Stimulated activated CD8-positive, alpha-beta memory T cell treated with anti-CD3 and anti-CD28 coated beads, Interleukin-4, amount 100 ng/mL, for 4 hours (primary cell): ENCODE data around the gene PTPN13.

Experiments
- DNase-seq, 2 donors: peaks; one replicate each; pipeline ENCODE4 v3.0.0-alpha.2; 2020; ENCODE audit warnings: low read depth in 2 of 2, low spot score in 1 of 2

The PTPN13 gene

DNA sequence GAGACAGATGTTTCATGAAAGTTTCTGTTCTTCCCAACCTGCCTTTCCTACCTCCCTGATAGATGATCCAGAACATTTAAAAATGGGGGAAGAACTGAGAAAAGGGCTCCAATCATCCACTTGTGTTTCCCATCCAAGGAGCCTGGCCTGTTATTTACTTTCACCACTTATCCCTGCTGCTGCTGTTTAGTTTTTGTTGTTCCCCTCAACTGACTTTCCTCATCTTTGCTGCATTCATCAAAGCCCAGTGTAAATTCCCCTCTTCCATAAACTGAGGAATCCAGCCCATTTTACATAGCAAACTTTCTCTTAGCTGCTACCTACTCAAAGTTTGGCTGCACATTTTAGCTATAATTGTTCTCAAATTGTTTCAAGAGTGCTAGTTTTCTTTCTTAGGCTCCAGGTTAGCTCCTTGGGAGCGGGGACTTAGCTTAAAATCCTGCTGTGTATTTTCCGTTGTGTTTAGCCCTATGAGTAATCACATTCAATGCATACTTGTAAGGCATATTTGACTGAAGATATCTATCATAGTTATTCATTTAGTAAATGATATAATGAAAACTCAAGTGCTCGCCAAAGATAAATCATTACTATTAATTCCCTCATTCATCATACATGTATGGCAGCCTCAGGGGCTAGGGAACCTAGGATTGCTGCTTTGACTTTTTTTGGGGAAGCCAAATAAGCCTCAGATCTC is 1.4 kb upstream of the PTPN13 start:
- DNase-seq, result no peak

DNA sequence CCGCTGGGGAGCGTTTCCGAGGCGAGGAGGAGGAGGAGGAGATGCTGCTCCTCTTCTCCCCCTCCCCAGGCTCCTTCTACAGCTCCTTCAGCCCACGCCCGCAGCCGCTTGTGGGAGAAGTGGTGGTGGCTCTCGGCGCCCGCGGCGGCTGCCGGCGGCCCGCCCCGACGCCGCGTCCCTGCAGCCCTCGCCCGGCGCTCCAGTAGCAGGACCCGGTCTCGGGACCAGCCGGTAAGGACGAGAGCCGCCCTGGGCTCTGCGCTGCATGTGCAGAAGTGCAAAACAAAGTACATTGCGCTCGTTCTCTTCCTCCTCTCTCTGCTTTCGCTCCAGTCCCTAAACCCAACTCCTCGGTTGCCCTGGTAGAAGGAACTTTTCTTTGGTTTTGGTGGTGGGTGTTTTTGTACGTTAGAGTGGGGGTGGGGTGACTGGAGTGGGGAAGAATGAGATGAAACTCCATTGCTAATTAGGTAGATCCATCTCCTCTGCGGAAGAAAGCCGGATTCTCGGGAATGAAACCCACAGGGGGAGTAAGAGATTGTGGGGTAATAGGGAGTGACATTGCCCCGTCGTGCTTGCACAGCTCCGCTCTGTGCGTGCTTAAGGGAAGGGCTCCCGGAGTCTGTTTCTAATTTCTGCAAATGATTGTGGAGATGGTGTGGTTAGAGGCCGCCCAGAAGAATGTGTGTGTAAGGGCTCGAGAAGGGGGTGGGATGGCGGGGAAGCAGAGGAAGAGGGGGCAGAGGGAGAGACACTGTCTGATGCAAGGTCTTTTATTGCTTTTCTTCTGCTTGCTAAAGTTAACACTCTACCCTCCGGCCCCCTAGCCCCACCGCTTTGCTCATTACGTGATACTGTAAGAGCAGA is 677 bp downstream of the PTPN13 start:
- DNase-seq, result no peak

DNA sequence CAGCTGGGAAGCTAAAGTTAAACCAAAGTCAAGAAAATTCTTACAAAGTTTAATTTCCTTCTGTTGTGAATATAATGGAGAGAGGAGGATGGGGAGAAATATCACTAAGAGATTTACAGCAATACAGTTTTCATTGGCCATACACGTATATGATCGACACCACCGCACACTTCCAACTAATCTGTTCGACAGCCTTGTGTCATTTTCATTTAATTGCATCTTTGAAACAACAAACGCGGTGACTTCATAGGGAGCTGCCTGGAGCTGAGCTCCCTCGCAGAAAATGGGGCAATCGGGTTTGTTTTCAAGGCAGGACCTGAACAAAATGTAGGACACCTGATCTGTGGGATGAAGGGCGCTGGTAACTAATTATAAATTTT is 1.3 kb downstream of the PTPN13 start:
- DNase-seq, result no peak

DNA sequence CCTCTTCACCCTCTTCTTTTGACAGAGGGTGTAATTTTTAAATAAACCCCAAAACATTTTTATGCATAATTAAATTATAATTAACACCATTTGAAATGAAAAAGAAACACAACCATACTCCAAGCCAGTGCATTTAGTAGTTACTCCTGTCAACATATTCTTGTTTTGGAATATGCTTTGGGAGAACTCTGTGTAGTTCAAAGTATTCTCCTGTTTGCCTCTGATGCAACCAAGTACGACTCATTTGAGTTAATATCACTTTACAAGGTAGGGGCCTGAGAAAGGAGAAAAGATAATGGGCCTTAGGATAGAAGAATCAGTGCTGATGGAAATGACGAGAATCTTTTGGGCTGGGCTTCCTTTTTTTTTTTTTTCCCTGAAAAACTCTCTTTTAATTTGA is 2.7 kb downstream of the PTPN13 start:
- DNase-seq, result no peak

DNA sequence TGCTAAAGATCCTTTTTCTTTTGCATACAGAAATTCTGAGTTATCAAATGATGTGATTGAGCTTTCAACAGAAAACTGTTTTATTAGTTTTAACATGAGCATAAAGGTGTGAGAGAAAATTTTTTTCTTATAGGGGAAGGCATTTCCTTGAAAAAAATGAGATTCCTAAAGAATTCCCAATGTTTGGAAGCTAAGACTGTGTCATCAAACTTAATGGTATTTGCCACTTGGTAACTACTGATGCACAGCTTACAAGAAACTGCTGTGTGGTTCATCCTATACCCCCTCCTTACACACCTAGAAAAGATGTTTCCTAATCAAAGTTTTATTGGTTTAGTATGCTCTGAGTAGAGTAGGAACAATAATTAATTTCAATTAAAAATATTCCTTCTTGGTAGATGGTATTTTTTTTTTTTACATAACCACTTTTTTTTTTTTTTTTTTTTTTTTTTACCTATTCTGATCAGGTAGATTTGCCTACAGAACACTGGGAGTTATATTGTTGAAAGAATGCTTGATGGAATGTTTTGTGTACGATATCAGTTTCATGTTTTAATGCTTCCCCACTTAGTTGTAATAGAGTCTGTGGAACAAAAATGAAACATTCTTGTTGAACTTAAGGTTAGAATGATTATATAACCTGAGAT is 6.0 kb downstream of the PTPN13 start:
- DNase-seq, result no peak

DNA sequence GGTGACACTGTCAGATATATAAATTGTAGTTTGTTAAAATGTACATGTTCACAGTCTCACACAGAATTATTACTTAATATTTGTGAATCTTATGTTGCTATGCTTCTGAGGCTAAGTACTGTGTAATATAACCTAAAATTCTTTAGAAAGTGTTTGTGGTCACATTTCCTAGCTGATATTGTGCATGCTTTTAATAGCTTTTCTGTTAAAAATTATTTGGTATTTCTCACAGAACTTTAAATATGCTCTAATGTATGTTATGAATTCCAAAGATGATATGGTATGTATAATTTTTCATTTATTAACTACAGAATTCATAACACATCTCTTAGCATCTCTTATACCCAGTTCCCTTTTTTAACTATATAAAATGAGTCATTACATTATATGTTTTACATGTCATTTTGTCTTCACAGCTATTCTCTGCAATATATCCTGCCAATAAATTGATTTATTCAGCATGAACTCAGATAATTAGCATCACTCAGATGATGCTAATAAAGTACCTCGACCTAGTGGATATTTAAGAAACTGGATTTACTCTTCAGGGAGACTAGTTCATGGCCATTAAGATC is 9.3 kb downstream of the PTPN13 start:
- DNase-seq, result no peak

DNA sequence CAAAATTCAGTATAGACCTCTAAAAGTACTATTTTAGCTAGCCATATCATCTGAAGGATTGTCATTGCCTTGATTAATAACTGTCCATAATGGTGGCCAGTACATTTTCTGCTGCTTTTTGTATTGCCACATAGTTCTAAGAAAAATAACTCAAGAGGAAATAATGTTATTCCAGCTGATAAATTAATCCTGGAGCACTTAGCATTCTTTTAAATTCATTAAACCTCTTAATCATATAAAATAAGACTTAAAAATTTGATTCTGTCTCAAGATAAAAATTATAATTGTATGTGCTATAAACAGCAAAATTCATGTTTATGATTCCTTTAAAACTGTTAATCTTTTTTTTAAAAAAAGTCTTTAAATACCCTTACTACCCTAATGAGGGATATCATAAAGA is 12.7 kb downstream of the PTPN13 start:
- DNase-seq, result no peak

DNA sequence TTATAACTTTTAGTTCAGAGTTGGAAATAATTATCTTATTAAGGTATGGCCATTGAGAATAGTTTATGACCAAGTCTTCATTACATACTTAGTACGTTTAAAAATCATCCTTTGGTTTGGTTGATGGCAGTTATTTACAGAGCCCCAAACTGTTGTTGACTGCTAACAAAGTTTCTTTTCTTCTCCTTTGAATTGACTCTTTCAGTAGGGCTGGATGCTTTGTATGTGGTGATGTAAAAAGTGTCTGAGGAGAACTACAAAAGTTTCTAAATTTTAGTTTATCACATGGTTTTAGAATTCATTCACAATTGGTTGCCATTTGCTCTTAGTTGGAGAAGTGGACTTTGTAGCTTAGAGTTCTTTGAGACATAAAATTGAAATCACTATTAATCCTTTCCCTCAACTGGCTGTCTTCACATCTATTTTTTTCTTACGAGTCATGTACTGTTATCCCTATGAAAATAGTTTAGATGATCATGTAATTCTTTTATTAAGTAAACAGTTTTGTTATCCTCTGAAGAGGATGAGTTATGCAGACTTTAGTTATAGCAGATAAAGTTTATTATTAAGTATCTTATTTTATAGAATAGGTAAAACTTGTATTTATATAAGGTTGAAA is 14.8 kb downstream of the PTPN13 start:
- DNase-seq, result no peak

DNA sequence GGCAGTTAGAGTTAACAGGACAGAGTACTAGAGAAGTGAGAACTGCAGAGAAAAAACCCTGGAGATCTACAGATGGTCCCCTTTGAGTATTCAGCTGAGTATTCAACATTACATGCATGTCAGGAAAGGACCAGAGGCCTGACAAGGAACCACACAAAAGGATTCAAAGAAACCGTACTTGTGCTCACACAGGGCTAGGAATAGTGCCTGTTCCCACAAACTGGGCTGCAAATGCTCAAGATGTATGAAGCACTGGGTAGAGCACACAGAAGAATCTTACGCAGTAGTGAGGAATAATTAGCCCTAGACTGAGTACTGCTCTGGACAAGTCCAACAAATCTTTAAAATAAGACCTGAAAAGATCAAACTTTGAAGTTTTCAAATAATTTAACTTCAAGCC is 17.6 kb downstream of the PTPN13 start:
- DNase-seq, result no peak

DNA sequence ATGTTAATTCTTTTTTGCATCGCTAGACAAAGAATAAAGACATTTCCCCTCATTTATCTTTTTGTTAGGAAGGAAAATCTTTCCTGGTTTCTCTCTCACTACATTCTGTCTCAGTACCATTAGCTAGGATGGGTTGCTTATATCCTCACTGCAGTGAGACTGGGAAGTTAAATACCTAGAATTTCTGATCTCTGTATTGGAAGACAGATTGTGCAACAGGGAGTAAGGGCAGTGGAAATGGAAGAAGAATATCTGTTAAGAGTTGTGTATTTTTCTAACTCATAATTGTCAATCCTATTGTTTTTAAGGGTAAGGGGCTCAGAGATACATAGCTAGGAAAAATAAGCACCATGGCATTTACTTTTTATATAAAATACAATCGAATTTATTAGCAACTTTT is 19.6 kb downstream of the PTPN13 start:
- DNase-seq, result no peak

DNA sequence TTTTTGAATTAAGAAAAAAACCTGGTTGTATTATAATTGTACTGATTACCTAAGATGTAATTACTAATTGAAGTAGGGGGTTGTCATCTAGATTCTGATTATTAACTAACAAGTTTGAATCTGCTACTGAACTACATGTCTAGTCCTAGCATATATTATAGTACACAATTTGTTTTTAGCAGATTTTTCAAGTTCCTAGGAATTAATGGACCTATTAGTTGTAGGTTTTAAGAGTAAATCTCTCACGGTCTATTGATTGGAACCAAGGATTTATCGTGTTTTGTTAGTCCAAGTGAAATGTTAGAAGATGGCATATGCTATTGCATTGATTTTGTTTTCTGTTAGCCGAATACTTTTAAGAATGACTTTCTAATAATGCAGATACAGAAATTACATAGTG is 20.8 kb downstream of the PTPN13 start:
- DNase-seq, result no peak

DNA sequence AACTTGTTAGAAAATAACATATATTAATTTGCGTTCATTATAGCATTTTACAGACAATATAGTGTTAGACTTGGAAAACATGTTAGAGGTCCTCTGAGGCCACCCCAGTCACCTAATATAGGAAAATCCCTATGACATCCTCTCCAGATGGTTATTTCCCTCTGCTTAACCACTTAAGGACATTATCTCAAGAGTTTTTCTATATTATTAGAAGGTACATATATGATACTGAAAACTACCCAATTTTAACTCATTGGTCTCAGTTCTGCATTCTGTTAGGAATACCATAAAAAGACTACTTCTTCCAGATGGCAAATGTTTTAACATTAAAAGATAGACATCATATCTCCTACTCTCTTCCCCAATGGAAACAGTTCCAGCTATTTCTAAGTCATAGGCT is 21.4 kb downstream of the PTPN13 start:
- DNase-seq, result no peak

DNA sequence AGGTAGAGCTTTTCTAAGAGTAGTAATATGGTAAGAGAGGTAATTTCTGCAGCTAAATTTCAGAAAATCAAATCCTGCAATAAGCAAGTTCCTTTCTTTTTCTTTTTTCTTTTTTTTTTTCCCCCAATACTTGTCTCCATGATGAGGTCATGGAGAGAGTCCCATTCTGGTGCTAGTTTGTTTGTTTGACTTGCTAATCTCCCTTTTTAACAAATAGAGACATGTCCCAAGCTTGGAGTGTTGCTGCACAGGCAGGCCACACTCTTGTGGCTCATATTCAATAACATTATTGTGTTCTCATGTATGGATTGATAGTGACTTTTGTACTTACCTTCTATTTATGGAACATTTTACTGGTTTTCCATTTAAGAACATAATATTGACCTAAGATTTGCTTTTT is 25.5 kb downstream of the PTPN13 start:
- DNase-seq, result no peak

DNA sequence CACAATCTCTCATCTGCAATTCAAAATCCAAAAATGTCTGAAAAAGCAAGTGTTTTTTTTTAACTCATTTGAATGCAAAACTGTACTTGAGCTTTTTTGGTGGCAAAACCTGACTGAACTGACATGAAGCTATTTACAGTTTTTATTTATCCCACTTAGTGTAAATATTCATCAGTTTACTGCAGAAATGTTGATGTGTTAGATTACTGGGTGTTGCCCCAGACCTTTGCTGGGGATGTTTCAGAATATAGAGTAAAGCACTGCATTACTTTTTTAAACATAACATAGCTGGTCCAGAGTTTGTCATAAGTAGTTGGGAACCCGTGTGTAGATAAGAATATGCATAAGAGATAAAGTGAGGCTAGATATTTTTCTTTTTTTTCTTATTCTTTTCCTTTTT is 27.3 kb downstream of the PTPN13 start:
- no peak for DNase-seq

DNA sequence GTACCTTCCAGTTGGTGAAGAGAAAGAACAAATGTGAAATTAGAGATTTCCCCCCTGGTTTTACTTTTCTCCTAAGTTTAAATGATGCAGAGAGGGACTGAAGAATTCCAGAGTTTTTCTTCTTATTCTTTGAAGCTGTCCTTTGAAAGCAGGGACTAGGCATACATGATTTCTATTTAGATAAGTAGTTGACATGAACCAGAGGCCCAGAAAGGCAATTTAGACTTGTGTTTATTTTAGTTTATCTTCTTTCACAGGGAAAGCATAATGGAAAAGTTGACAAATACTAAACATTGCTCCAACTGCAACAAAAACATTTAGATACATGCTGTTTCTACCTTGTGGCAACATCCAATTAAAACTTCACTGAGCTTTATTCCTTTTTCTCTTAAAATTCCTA is 32.0 kb downstream of the PTPN13 start:
- DNase-seq, result no peak

DNA sequence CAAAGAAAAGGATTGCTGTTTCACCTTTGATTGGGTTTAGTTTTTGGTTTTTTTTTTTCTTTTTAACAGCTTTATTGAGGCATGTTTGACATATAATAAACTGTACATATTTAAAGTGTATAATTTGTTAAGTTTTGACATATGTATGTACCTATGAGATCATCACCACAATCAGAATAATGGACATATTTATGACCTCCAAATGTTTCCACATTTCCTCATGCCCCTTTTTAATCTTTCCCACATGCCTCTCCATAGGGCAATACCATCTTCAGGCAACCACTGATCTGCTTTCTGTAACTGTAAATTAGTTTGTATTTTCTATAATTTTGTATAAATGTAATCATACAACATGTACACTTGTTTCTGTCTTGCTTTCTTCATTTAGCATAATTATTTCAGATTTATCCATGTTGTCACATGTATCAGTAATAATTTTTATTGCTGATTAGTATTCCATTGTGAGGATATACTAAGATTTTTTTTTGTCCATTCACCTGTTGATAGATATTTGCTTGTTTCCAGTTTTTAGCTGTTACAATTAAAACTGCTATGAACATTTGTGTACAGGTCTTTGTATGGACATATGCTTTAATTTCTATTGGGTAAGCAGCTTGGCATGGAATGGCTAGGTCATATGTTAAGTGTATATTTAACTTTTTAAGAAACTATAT is 33.5 kb downstream of the PTPN13 start:
- DNase-seq, result no peak

DNA sequence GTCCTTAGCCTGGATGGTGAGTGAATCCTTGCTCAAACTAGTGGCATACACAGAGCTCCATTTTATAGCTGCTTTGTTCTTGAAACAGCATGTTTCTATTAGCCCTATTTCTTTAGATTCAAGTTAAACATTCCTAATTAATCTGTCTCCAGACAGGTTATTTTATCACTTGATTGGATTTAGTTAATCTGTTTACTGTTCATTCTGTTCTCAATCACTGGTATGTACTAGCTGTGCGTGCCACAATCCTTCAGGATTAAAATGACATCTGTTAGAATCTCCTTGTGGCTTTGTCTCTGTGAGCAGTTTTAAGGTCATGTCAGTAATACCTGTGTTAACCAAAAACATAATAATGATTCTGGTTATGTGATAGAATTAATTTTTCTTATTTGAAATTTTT is 36.5 kb downstream of the PTPN13 start:
- no peak for DNase-seq

DNA sequence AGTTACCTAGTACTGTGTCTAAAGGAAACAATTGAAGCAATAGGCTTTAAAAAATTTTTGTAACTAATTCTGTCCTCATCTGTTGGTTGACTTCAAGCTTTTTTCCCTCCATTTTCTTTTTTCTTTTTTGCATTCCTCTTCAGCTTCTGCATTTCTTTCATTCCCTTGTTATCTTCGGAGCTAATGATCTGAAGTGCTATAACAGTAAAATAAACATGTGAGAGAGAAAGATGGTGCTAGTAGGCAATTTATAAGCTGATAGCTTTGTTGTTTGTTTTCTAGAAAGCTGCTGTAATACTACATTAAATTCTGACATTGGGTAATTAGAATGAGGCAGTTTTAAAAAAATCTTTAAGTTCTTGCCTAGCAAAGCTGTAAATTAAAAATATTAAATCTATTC is 37.1 kb downstream of the PTPN13 start:
- DNase-seq, result no peak

DNA sequence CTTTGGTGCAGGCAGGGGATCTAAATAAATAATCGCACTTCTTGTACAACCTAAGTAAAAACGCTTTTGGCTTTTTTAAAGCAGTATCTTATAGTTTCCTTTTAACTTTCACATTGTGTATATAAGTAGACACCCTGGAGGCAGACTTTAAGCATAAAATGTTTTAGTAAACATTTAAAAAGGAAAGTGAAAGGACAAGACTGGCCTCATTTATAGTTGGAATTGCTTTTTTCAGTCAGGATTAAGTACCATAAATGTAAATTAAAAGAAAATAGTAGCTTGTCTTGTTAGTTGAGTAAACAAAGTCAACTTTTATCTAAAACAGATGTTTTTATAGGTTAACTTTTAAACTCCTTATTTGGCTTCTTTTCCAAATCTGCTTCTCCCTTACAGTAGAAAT is 39.7 kb downstream of the PTPN13 start:
- no peak for DNase-seq

DNA sequence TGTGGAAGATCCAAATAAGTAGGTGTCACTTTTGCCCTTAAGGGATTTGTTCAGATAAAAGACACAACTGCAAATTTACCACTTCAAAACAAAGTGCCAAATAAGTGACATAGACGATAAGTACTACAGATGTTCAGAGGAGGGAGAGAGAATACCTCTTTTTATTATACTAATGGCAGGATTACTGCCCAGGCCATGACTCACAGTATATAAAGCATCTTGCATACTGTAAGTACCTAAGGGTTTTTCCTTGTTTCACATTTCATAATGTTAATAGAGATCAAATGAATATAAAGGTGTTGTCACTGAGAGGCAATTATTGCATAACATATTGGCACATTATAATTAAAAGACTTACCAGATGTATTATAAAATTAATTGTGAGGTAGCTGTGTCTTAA is 46.4 kb downstream of the PTPN13 start:
- DNase-seq, result no peak

DNA sequence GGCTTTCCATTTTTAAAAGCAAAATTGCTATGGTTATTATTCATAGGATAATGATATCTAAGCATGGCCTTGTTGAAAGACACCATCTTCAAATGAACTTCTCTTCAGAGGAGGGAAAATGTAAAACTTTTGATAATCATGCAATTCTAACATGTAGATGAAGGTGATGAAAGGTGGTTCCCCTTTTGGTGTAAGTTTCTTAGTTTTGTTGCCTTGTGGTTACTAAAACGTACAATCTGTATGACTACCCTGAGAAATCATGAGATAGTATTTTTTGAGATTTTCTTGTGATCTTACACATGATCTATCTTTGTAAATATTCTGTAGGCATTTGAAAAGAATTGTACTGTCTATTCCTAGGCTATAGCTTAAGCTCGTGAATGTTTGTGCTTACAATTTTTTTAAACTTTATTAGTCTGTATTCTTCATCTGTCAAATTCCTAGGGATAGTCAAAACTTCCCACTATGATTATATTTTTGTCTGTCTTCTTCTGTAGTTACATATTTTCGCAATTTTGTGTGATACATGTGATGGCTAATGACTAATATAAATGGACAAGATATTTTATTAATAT is 47.5 kb downstream of the PTPN13 start:
- no peak for DNase-seq
